Measurements from ENCODE around the gene ZNFX1. TPM values are rescaled to one million over a fixed set of nuclear protein-coding genes. Genes with fewer than 3 reads are reported as not detected.

ZNFX1 gene
- total RNA-seq, 1 experiment from 2014 or later = 11.0 TPM

DNA sequence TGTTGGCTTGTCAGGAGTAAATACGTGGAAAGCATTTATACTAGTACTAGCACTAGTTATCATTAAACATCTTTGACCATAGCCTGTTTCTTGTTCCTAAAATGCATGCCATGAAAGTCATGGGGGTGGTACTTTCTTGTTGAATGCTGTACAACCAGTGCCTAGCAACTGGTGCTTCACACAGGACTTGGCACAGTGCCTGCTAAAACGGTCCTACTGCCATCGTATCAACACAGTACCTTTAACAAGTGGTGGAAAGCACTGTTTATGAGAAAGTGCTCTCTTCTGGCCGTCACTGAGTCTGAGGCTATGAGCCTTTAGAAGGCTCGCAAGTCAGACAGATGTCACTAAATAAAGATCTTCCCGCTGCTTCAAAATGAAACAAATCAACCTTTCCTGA, 21.6 kb downstream of the ZNFX1 start (continued):
- TF ChIP-seq, protein P1, sequence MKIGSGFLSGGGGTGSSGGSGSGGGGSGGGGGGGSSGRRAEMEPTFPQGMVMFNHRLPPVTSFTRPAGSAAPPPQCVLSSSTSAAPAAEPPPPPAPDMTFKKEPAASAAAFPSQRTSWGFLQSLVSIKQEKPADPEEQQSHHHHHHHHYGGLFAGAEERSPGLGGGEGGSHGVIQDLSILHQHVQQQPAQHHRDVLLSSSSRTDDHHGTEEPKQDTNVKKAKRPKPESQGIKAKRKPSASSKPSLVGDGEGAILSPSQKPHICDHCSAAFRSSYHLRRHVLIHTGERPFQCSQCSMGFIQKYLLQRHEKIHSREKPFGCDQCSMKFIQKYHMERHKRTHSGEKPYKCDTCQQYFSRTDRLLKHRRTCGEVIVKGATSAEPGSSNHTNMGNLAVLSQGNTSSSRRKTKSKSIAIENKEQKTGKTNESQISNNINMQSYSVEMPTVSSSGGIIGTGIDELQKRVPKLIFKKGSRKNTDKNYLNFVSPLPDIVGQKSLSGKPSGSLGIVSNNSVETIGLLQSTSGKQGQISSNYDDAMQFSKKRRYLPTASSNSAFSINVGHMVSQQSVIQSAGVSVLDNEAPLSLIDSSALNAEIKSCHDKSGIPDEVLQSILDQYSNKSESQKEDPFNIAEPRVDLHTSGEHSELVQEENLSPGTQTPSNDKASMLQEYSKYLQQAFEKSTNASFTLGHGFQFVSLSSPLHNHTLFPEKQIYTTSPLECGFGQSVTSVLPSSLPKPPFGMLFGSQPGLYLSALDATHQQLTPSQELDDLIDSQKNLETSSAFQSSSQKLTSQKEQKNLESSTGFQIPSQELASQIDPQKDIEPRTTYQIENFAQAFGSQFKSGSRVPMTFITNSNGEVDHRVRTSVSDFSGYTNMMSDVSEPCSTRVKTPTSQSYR (CRISPR knock-in tag; IDR thresholded peaks at IDR 0.05) = no peak
- TF ChIP-seq KAT7 (CRISPR knock-in tag; IDR thresholded peaks at IDR 0.05; ENCODE audit: borderline replicate concordance) = no peak

DNA sequence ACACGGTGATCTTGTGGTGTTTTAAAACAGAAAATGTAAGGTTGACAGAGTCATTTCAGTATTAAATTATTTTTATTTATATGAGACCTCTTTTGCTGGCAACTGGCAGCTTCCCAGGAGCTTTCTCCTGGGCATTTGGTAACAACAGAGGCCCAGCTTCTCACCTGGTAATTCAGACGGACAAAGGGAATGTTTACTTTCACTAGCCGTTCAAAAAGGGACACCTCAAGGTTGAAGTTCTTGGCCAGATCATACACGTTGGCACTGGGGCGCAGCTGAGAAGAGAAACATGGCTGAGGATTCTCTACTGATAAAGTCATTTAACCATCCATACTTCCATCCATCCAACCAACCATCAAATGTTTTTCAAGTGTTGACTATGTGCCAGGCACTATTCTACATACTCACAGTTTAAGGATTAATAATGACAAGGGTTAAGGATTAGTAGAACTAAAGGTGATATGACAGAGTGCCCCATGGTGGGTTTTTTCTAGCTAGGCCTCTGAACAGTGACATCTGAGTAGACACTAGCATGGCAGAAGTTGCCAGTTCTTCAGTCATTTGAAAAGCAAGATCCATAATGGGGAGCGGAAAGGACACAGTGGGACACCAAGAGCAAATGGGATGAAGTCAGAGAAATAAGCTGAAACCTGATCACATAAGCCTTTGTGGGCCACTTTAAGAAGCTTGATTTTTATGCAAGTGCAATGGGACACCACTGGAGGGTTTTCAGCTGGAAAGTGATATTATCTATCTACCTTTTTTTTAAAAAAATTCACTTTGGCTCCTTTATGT, 25.1 kb downstream of the ZNFX1 start:
- H3K27ac Mint-ChIP-seq = no peak overlapping the region
- ATAC-seq (no peak), DNase-seq (ENCODE audit: low spot score) (no peak)
- H3K4me1 Mint-ChIP-seq = no peaks in the 10 kb centered on the region
- peaks cover 74% of the 10 kb centered on the region for H3K36me3 Mint-ChIP-seq
- no peaks in the 10 kb centered on the region for H3K9me3 Mint-ChIP-seq
- ChIA-PET CTCF (interaction anchor here (1.2 to 1.7 kb wide), 2 partner anchors 35 to 68 kb away, joined by 3 to 6 read pairs; no protein-coding TSS in a partner anchor), POLR2A (no interaction called here)
- TF ChIP-seq RORB (CRISPR knock-in tag; IDR thresholded peaks at IDR 0.05) = no peak
- no peak overlapping the region for H3K4me3 Mint-ChIP-seq
- H3K27me3 Mint-ChIP-seq (ENCODE audit: low read depth) = no peaks in the 10 kb centered on the region

DNA sequence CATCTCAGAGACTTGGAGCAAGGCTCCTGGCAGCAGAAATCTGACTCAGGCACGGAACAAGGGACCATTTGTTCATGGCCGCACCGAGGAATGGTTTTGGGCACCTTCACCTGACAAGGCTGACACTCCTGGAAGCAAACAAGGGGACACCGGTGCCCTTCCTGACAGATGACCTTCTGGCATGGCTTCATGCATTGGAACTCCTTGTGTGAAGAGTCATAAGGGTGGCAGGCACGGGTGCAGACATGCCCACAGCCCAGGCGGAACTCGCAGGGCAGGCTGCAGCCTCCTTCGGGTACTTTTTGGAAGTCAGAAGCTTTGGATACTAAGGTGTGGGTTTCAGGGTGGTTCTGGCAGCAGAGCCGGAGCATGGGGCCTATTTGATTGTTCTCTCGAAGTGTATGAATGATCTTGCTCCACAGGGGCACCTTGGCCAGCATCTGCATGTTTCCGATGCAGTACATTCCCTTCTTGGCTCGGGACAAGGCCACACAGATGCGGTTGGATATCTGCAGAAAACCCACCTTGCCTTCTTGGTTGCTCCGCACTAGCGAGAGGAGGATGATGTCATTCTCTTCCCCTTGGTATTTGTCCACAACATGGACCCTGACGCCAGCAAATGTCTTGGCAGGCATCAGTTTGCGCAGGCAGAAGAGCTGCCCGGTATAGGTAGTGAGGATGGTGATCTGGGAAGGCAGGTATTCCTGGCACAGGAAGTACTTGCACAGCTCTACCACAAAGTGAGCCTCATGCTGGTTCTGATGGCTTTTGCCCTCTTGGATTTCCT, 28.8 kb downstream of the ZNFX1 start:
- POLR2A ChIA-PET = no interaction called here
- H3K27ac Mint-ChIP-seq = no peak overlapping the region
- TF ChIP-seq TP53 (CRISPR knock-in tag; IDR thresholded peaks at IDR 0.05) (no peak), CREB1 (CRISPR knock-in tag; IDR thresholded peaks at IDR 0.05) (no peak), ZNF138 (CRISPR knock-in tag; conservative IDR thresholded peaks at IDR 0.05) (no peak), SP1 (CRISPR knock-in tag; conservative IDR thresholded peaks at IDR 0.05) (no peak), ZNF263 (CRISPR knock-in tag; IDR thresholded peaks at IDR 0.05; ENCODE audit: low read depth) (no peak), TEAD4 (CRISPR knock-in tag; IDR thresholded peaks at IDR 0.05) (no peak), ETV6 (CRISPR knock-in tag; IDR thresholded peaks at IDR 0.05) (no peak), RORB (CRISPR knock-in tag; IDR thresholded peaks at IDR 0.05) (no peak), ESRRA (CRISPR knock-in tag; IDR thresholded peaks at IDR 0.05; ENCODE audit: borderline replicate concordance) (no peak), JAZF1 (CRISPR knock-in tag; IDR thresholded peaks at IDR 0.05) (no peak)
- TF ChIP-seq, protein P2, sequence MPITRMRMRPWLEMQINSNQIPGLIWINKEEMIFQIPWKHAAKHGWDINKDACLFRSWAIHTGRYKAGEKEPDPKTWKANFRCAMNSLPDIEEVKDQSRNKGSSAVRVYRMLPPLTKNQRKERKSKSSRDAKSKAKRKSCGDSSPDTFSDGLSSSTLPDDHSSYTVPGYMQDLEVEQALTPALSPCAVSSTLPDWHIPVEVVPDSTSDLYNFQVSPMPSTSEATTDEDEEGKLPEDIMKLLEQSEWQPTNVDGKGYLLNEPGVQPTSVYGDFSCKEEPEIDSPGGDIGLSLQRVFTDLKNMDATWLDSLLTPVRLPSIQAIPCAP (CRISPR knock-in tag; IDR thresholded peaks at IDR 0.05) = no peak
- TF ChIP-seq, protein P3, sequence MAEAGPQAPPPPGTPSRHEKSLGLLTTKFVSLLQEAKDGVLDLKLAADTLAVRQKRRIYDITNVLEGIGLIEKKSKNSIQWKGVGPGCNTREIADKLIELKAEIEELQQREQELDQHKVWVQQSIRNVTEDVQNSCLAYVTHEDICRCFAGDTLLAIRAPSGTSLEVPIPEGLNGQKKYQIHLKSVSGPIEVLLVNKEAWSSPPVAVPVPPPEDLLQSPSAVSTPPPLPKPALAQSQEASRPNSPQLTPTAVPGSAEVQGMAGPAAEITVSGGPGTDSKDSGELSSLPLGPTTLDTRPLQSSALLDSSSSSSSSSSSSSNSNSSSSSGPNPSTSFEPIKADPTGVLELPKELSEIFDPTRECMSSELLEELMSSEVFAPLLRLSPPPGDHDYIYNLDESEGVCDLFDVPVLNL (CRISPR knock-in tag; IDR thresholded peaks at IDR 0.05; ENCODE audit: borderline replicate concordance, low read depth) = no peak
- TF ChIP-seq, protein P4, sequence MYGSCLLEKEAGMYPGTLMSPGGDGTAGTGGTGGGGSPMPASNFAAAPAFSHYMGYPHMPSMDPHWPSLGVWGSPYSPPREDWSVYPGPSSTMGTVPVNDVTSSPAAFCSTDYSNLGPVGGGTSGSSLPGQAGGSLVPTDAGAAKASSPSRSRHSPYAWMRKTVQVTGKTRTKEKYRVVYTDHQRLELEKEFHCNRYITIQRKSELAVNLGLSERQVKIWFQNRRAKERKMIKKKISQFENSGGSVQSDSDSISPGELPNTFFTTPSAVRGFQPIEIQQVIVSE (CRISPR knock-in tag; IDR thresholded peaks at IDR 0.05; ENCODE audit: borderline replicate concordance) = no peak
- TF ChIP-seq, protein P1 (CRISPR knock-in tag; IDR thresholded peaks at IDR 0.05) = no peak
- TF ChIP-seq, protein P5, sequence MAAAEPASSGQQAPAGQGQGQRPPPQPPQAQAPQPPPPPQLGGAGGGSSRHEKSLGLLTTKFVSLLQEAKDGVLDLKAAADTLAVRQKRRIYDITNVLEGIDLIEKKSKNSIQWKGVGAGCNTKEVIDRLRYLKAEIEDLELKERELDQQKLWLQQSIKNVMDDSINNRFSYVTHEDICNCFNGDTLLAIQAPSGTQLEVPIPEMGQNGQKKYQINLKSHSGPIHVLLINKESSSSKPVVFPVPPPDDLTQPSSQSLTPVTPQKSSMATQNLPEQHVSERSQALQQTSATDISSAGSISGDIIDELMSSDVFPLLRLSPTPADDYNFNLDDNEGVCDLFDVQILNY (CRISPR knock-in tag; IDR thresholded peaks at IDR 0.05) = no peak

More for the DNA sequence above, 28.8 kb downstream of the ZNFX1 start:
- Mint-ChIP-seq H3K36me3 (peaks cover 54% of the 10 kb centered on the region), H3K27me3 (ENCODE audit: low read depth) (no peaks in the 10 kb centered on the region), H3K4me3 (no peak overlapping the region), H3K9me3 (no peaks in the 10 kb centered on the region), H3K4me1 (no peaks in the 10 kb centered on the region)
- CTCF ChIA-PET = interaction anchor here (0.8 kb wide), 1 partner anchor 71 kb away, joined by 4 read pairs; no protein-coding TSS in a partner anchor
- no peak for DNase-seq (ENCODE audit: low spot score)
- no peak for ATAC-seq

All from WTC11 (cell line).